Neural progenitor cell (in vitro differentiated cells): ENCODE results near the gene PACSIN2. TPM values are rescaled to one million over a fixed set of nuclear protein-coding genes. Genes with fewer than 3 reads are reported as not detected.

Experiments used
- DNase-seq: peaks from one replicate; pipeline ENCODE4 v3.0.0-alpha.2; 2016; ENCODE audit warnings: low spot score
- H2AFZ ChIP-seq: fragments of 200-600 bp; sonication (generic); replicated peaks from 2 replicates; pipeline ENCODE4 v1.6.1; 2016; ENCODE audit warnings: antibody characterized with exemption
- H3F3A ChIP-seq: fragments of 200-600 bp; sonication (generic); 2 replicates; pipeline ENCODE4 v1.6.1; 2016; ENCODE audit warnings: antibody characterized with exemption, low read depth
- H3K27ac ChIP-seq: fragments of 200-600 bp; sonication (generic); 2 replicates; pipeline ENCODE4 v1.5.1; 2016; ENCODE audit warnings: mild to moderate bottlenecking
- H3K27me3 ChIP-seq: fragments of 200-600 bp; sonication (generic); 2 replicates; pipeline ENCODE4 v1.6.1; 2016; ENCODE audit warnings: mild to moderate bottlenecking, moderate library complexity
- H3K36me3 ChIP-seq: fragments of 200-600 bp; sonication (generic); 2 replicates; pipeline ENCODE4 v1.5.1; 2016
- H3K4me1 ChIP-seq: fragments of 200-600 bp; sonication (generic); 2 replicates; pipeline ENCODE4 v1.6.1; 2016; ENCODE audit warnings: mixed run types
- H3K4me2 ChIP-seq: fragments of 200-600 bp; sonication (generic); 2 replicates; pipeline ENCODE4 v1.6.1; 2016
- H3K4me3 ChIP-seq: fragments of 200-600 bp; sonication (generic); 2 replicates; pipeline ENCODE4 v1.5.1; 2016
- H3K79me2 ChIP-seq: fragments of 200-600 bp; sonication (generic); 2 replicates; pipeline ENCODE4 v1.6.1; 2016; ENCODE audit warnings: low read depth
- H3K9ac ChIP-seq: fragments of 200-600 bp; sonication (generic); 2 replicates; pipeline ENCODE4 v1.6.1; 2016
- H3K9me3 ChIP-seq: fragments of 200-600 bp; sonication (generic); 2 replicates; pipeline ENCODE4 v1.5.1; 2016; ENCODE audit warnings: low read depth
- H4K20me1 ChIP-seq: fragments of 200-600 bp; sonication (generic); 2 replicates; pipeline ENCODE4 v1.6.1; 2016; ENCODE audit warnings: low read depth
- H3K27ac Mint-ChIP-seq: 3 replicates; pipeline ENCODE4 v1.8.0; 2021; ENCODE audit warnings: mixed read lengths
- H3K27me3 Mint-ChIP-seq: 2 replicates; pipeline ENCODE4 v1.8.0; 2022; ENCODE audit warnings: low read depth, mild to moderate bottlenecking, inconsistent platforms, moderate library complexity, mixed read lengths; ENCODE audit not compliant: insufficient read depth
- H3K36me3 Mint-ChIP-seq: 3 replicates; pipeline ENCODE4 v1.8.0; 2021; ENCODE audit warnings: mixed read lengths
- H3K4me1 Mint-ChIP-seq: 3 replicates; pipeline ENCODE4 v1.8.0; 2021; ENCODE audit warnings: mixed read lengths
- H3K4me3 Mint-ChIP-seq: 3 replicates; pipeline ENCODE4 v1.8.0; 2021; ENCODE audit warnings: mild to moderate bottlenecking, moderate library complexity, mixed read lengths
- H3K9me3 Mint-ChIP-seq: 3 replicates; pipeline ENCODE4 v1.8.0; 2020; ENCODE audit warnings: mixed read lengths
- CTCF ChIP-seq: fragments of 200-600 bp; sonication (generic); IDR thresholded peaks from 2 replicates; pipeline ENCODE4 v1.5.1; 2017; ENCODE audit warnings: antibody characterized with exemption, mild to moderate bottlenecking
- EZH2 ChIP-seq: fragments of 200-600 bp; sonication (generic); IDR thresholded peaks from 2 replicates; pipeline ENCODE4 v1.6.1; 2017; ENCODE audit warnings: antibody characterized with exemption, mild to moderate bottlenecking, moderate library complexity
- EZH2phosphoT487 ChIP-seq: fragments of 200-600 bp; sonication (generic); IDR thresholded peaks from 2 replicates; pipeline ENCODE4 v1.6.1; 2017; ENCODE audit warnings: antibody characterized with exemption
- total RNA-seq: library from RNA; depleted of rRNA; stranded (reverse); fragments of >200 nt; gene quantifications from 2 replicates; pipeline ENCODE4 v1.2.3, GENCODE V29; 2015; ENCODE audit warnings: low replicate concordance

Gene PACSIN2
- total RNA-seq, 1 donor from 2014 or later, result 38.1 TPM

- Histone ChIP-seq H2AFZ (no peak overlapping the region), H4K20me1 (peaks cover 79% of the 10 kb centered on the region), H3K9me3 (no peaks in the 10 kb centered on the region), H3F3A (no peaks in the 10 kb centered on the region), H3K27me3 (no peaks in the 10 kb centered on the region), H3K27ac (no peak overlapping the region), H3K4me3 (no peak overlapping the region), H3K9ac (no peak overlapping the region), H3K79me2 (peaks cover 66% of the 10 kb centered on the region), H3K4me2 (no peak overlapping the region), H3K36me3 (no peaks in the 10 kb centered on the region), H3K4me1 (peaks cover 11% of the 10 kb centered on the region)
- Mint-ChIP-seq H3K27me3 (peaks cover 6% of the 10 kb centered on the region), H3K9me3 (no peaks in the 10 kb centered on the region), H3K27ac (no peak overlapping the region), H3K4me1 (peaks cover 16% of the 10 kb centered on the region), H3K4me3 (no peak overlapping the region), H3K36me3 (peaks cover 6% of the 10 kb centered on the region)
- TF ChIP-seq EZH2phosphoT487, result no peak
- no peak for TF ChIP-seq EZH2
- no peak for DNase-seq
These were observed 100.4 kb downstream of the PACSIN2 start for GRCh38 chr22:42914511-42915076.

GRCh38 chr22:42913874-42914510 is 101.0 kb downstream of the PACSIN2 start:
- Histone ChIP-seq H3K4me1 (peaks cover 11% of the 10 kb centered on the region), H3K27ac (no peak overlapping the region), H3K79me2 (peaks cover 61% of the 10 kb centered on the region), H3K9me3 (no peaks in the 10 kb centered on the region), H3K4me2 (no peak overlapping the region), H3K4me3 (no peak overlapping the region), H3K27me3 (no peaks in the 10 kb centered on the region), H2AFZ (no peak overlapping the region), H4K20me1 (peaks cover 80% of the 10 kb centered on the region), H3K36me3 (no peaks in the 10 kb centered on the region), H3K9ac (no peak overlapping the region), H3F3A (no peaks in the 10 kb centered on the region)
- H3K9me3 Mint-ChIP-seq, result no peaks in the 10 kb centered on the region
- DNase-seq, result no peak
- H3K27me3 Mint-ChIP-seq, result peaks cover 6% of the 10 kb centered on the region
- H3K4me3 Mint-ChIP-seq, result no peak overlapping the region
- H3K27ac Mint-ChIP-seq, result no peak overlapping the region
- H3K4me1 Mint-ChIP-seq, result peaks cover 17% of the 10 kb centered on the region
- peaks cover 6% of the 10 kb centered on the region for H3K36me3 Mint-ChIP-seq
- TF ChIP-seq CTCF, result no peak
- TF ChIP-seq EZH2phosphoT487, result no peak
- TF ChIP-seq EZH2, result no peak

GRCh38 chr22:42912059-42912458 is 102.9 kb downstream of the PACSIN2 start:
- peaks cover 92% of the 10 kb centered on the region for H4K20me1 ChIP-seq
- TF ChIP-seq EZH2 (no peak), CTCF (no peak), EZH2phosphoT487 (no peak)

More at GRCh38 chr22:42912059-42912458, 102.9 kb downstream of the PACSIN2 start:
- no peak overlapping the region for H3K4me2 ChIP-seq
- H3K4me1 ChIP-seq, result peaks cover 22% of the 10 kb centered on the region
- H3K27ac ChIP-seq, result no peak overlapping the region
- H3F3A ChIP-seq, result no peaks in the 10 kb centered on the region
- Mint-ChIP-seq H3K27ac (no peak overlapping the region), H3K4me3 (no peak overlapping the region), H3K36me3 (peaks cover 10% of the 10 kb centered on the region), H3K4me1 (peaks cover 30% of the 10 kb centered on the region), H3K9me3 (no peaks in the 10 kb centered on the region), H3K27me3 (peaks cover 6% of the 10 kb centered on the region)
- no peak overlapping the region for H2AFZ ChIP-seq
- H3K9ac ChIP-seq, result no peak overlapping the region
- peaks cover 45% of the 10 kb centered on the region for H3K79me2 ChIP-seq
- no peaks in the 10 kb centered on the region for H3K9me3 ChIP-seq
- no peaks in the 10 kb centered on the region for H3K27me3 ChIP-seq
- H3K4me3 ChIP-seq, result no peak overlapping the region
- H3K36me3 ChIP-seq, result no peaks in the 10 kb centered on the region
- DNase-seq, result no peak
